GM23248 (cell line): ENCODE data around the gene NAGPA.

Source experiments
- EZH2 ChIP-seq: fragments of 200-600 bp; sonication (generic); IDR thresholded peaks from 2 replicates; pipeline ENCODE4 v1.6.1; 2018; ENCODE audit warnings: antibody characterized with exemption, mild to moderate bottlenecking; ENCODE audit not compliant: insufficient read depth, poor library complexity, severe bottlenecking
- EZH2phosphoT487 ChIP-seq: fragments of 200-600 bp; sonication (generic); IDR thresholded peaks from 2 replicates; pipeline ENCODE4 v1.6.1; 2018; ENCODE audit warnings: antibody characterized with exemption, moderate library complexity, mild to moderate bottlenecking, low read depth; ENCODE audit not compliant: insufficient read depth

GRCh38 chr16:5015351-5015750 is 18.4 kb downstream of the NAGPA start:
- TF ChIP-seq EZH2phosphoT487 (no peak), EZH2 (no peak)
